HepG2 (cell line): ENCODE data around the gene GABRB3. TPM values are rescaled to one million over a fixed set of nuclear protein-coding genes. Genes with fewer than 3 reads are reported as not detected.

Experiments used
- ATAC-seq: fragments of 200-7000 bp; cut with Tn5 transposase; 3 replicates; pipeline ENCODE4 v1.9.1; 2020; ENCODE audit warnings: mild to moderate bottlenecking, moderate library complexity
- BruUV-seq: library from RNA; stranded (reverse); fragments of 400-500 nt; replicated peaks from 2 replicates; lab custom pipeline; 2021; lab: Mats Ljungman, UMichigan
- CTCF ChIA-PET: fragments of 300-600 bp; formaldehyde crosslinking; extraction: SDS; loops from one replicate; lab custom pipeline; 2021; ENCODE audit warnings: low total read pairs, inconsistent platforms, low intra/inter-chr PET ratio; lab: Yijun Ruan, JAX
- POLR2A ChIA-PET: fragments of 350-600 bp; sonication (Branson Sonifier 250); formaldehyde crosslinking; loops from one replicate; lab custom pipeline; 2020; ENCODE audit warnings: antibody characterized with exemption, inconsistent platforms; lab: Yijun Ruan, JAX
- DNase-seq: peaks from one replicate; pipeline ENCODE4 v3.0.0-alpha.2; 2015; ENCODE audit warnings: low spot score
- FAIRE-seq: peaks from 3 replicates; lab custom pipeline; 2011; peaks lifted over from hg19 to GRCh38; lab: Jason Lieb, UNC
- H2AFZ ChIP-seq: one replicate; pipeline ENCODE4 v1.6.1; 2011; ENCODE audit warnings: low read length, inconsistent platforms
- H3K27ac ChIP-seq: fragments of 300-600 bp; 3 replicates; pipeline ENCODE4 v1.8.0; 2011; ENCODE audit warnings: mixed run types, mild to moderate bottlenecking, mixed read lengths, low read length, inconsistent platforms; ENCODE audit not compliant: insufficient read depth; ENCODE audit errors: extremely low read length
- H3K27me3 ChIP-seq, 2 experiments: fragments of 200-600 bp in 1 of 2; 2 replicates in 1 of 2; 3 replicates in 1 of 2; pipeline versions ENCODE4 v1.6.0 to v1.8.0; 2011; ENCODE audit warnings: low read length in 2 of 2, mild to moderate bottlenecking in 2 of 2, moderate library complexity in 2 of 2, inconsistent platforms in 1 of 2; ENCODE audit not compliant: insufficient read depth in 2 of 2, control insufficient read depth in 1 of 2
- H3K36me3 ChIP-seq, 2 experiments: fragments of 200-600 bp in 1 of 2; replicated peaks in 1 of 2; 2 replicates in 1 of 2; 3 replicates in 1 of 2; pipeline versions ENCODE4 v1.5.1 to v1.8.0; 2011; ENCODE audit warnings: low read length in 2 of 2, inconsistent platforms in 1 of 2; ENCODE audit not compliant: insufficient read depth in 2 of 2, control insufficient read depth in 1 of 2
- H3K4me1 ChIP-seq: 2 replicates; pipeline ENCODE4 v1.5.1; 2012; ENCODE audit warnings: low read length, inconsistent platforms; ENCODE audit not compliant: insufficient read depth
- H3K4me2 ChIP-seq: 2 replicates; pipeline ENCODE4 v1.6.0; 2011; ENCODE audit warnings: low read depth, low read length, inconsistent platforms
- H3K4me3 ChIP-seq, 3 experiments: fragments of 200-600 bp in 1 of 3; sonication (generic), shearing (Covaris generic) in 1 of 3; replicated peaks in 1 of 3; 2 replicates each; pipeline ENCODE4 v1.5.1; 2011 to 2016; ENCODE audit warnings: low read length in 3 of 3, inconsistent platforms in 2 of 3, low read depth in 2 of 3, mild to moderate bottlenecking in 2 of 3, control low read depth in 1 of 3, mixed read lengths in 1 of 3; ENCODE audit not compliant: insufficient read depth in 1 of 3
- H3K79me2 ChIP-seq: one replicate; pipeline ENCODE4 v1.6.1; 2011; ENCODE audit warnings: low read length, inconsistent platforms; ENCODE audit not compliant: insufficient read depth
- H3K9ac ChIP-seq: 2 replicates; pipeline ENCODE4 v1.6.0; 2011; ENCODE audit warnings: mild to moderate bottlenecking, low read depth, low read length, inconsistent platforms; ENCODE audit not compliant: insufficient read depth
- H3K9me3 ChIP-seq: 2 replicates; pipeline ENCODE4 v1.5.1; 2012; ENCODE audit warnings: mild to moderate bottlenecking, low read length
- H4K20me1 ChIP-seq: 2 replicates; pipeline ENCODE4 v1.6.0; 2011; ENCODE audit warnings: inconsistent platforms, mild to moderate bottlenecking, low read length, moderate library complexity; ENCODE audit not compliant: insufficient read depth
- BRCA1 ChIP-seq: sonication (generic); formaldehyde crosslinking; IDR thresholded peaks from 2 replicates; pipeline ENCODE4 v1.4.0; 2020; ENCODE audit warnings: missing genetic modification reagents
- FOSL1 ChIP-seq: sonication (generic); formaldehyde crosslinking; IDR thresholded peaks from 2 replicates; pipeline ENCODE4 v1.9.0; 2021; ENCODE audit warnings: missing genetic modification reagents, borderline replicate concordance
- ZNF232 ChIP-seq: sonication (generic); formaldehyde crosslinking; IDR thresholded peaks from 2 replicates; pipeline ENCODE4 v1.4.0; 2020; ENCODE audit warnings: missing genetic modification reagents, borderline replicate concordance
- ZNF510 ChIP-seq: sonication (generic); formaldehyde crosslinking; IDR thresholded peaks from 2 replicates; pipeline ENCODE4 v1.4.0; 2020; ENCODE audit warnings: low read depth, mild to moderate bottlenecking, missing genetic modification reagents
- ZNF589 ChIP-seq: sonication (generic); formaldehyde crosslinking; conservative IDR thresholded peaks from 2 replicates; pipeline ENCODE4 v1.8.0; 2022; ENCODE audit warnings: mild to moderate bottlenecking, moderate library complexity, missing genetic modification reagents
- ZNF747 ChIP-seq: sonication (generic); formaldehyde crosslinking; IDR thresholded peaks from 2 replicates; pipeline ENCODE4 v1.8.1; 2023; ENCODE audit warnings: missing genetic modification reagents, mild to moderate bottlenecking, borderline replicate concordance
- ZNF75D ChIP-seq: sonication (generic); formaldehyde crosslinking; IDR thresholded peaks from 2 replicates; pipeline ENCODE4 v1.8.1; 2023; ENCODE audit warnings: missing genetic modification reagents, mild to moderate bottlenecking, borderline replicate concordance
- WGBS: methylation state at CpG from one replicate; pipeline ENCODE4 v1.1.6; 2017; ENCODE audit warnings: low lambda C conversion rate; 5-methylcytosine and 5-hydroxymethylcytosine counted together
- in situ Hi-C: cut with HindIII; loops from 2 replicates; pipeline ENCODE4 v1.10.0; 2017; ENCODE audit warnings: low pct_unique_long_range_greater_than_20kb; ENCODE audit not compliant: extremely low pct_ligation_motif_present
- intact Hi-C: fragments of 100-400 bp; cut with micrococcal nuclease; formaldehyde crosslinking; loops from one replicate; pipeline ENCODE4 v1.10.0; 2022; ENCODE audit not compliant: unreplicated experiment
- polyA plus RNA-seq, 8 experiments: library from polyadenylated mRNA; depleted of rRNA in 3 of 8; stranded (reverse) in 7 of 8; unstranded in 1 of 8; fragments of >200 nt; fragmentation: Illumina TruSeq in 4 of 8; extraction: Trizol in 4 of 8; gene quantifications; 2 replicates each; pipeline versions ENCODE4 v1.2.1 to v1.2.3, GENCODE V29; 2011 to 2016; ENCODE audit warnings: low read depth in 4 of 8, missing spikeins in 1 of 8, mixed read lengths in 1 of 8; ENCODE audit not compliant: insufficient read depth in 1 of 8
- total RNA-seq, 5 experiments: library from RNA; depleted of rRNA; stranded (reverse); fragments of >200 nt; fragmentation: Illumina TruSeq; extraction: Trizol; gene quantifications; 2 replicates each; pipeline ENCODE4 v1.2.3, GENCODE V29; 2016; ENCODE audit warnings: low read depth in 1 of 5
- TF ChIP-seq, protein P1 (sequence below): sonication (generic); formaldehyde crosslinking; IDR thresholded peaks from 2 replicates; pipeline ENCODE4 v1.4.0; 2020; ENCODE audit warnings: missing genetic modification reagents
- TF ChIP-seq, protein P2 (sequence below): IDR thresholded peaks from 2 replicates; pipeline ENCODE4 v1.6.1; 2016; ENCODE audit warnings: low read depth

Gene GABRB3
- total and polyA plus RNA-seq, 2 of the 13 experiments (the other 11 are each of a cell fraction or from before 2014, with no cell fraction given): not detected

DNA sequence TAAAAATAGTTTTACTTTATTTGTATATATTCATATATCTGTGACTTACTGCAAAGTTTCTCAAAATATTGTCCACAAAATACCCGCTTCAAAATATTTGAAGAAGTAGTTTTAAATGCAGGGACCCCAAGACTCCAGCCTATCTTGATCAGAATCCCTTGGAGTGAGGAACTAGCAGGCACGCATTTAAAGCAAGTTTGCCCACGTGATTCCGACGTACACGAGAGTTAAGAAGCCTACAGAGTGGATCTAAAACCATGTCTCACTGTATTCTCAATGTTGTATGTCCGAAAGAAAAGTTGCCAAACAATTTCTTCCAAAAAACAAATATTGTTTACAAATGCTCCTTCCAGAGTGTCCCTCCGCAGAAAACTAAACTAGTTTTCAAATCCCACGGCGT lies 1.7 kb downstream of the GABRB3 start:
- Histone ChIP-seq H3K4me2 (no peak overlapping the region), H3K27ac (no peak overlapping the region)
- WGBS: 30% methylated on average over 10 of the region's 10 CpGs

More for the DNA sequence above, 1.7 kb downstream of the GABRB3 start:
- in situ Hi-C loops (no loop called here), intact Hi-C loops (no loop called here)
- Histone ChIP-seq H3K4me3 (no peak overlapping the region), H3K36me3 (no peaks in the 10 kb centered on the region), H3K9ac (no peak overlapping the region), H3K27me3 (peaks cover 0 to 4% of the 10 kb centered on the region in 2 experiments; a peak in 2 of 5 replicates), H3K4me1 (no peaks in the 10 kb centered on the region), H3K9me3 (no peaks in the 10 kb centered on the region), H2AFZ (no peak overlapping the region), H4K20me1 (no peaks in the 10 kb centered on the region), H3K79me2 (no peaks in the 10 kb centered on the region)
- ATAC-seq: no peak
- no peak for FAIRE-seq
- POLR2A ChIA-PET: no interaction called here
- DNase-seq: no peak
- BruUV-seq: no TSS peak
- CTCF ChIA-PET: no interaction called here
- TF ChIP-seq FOSL1 (CRISPR knock-in tag) (no peak), ZNF510 (CRISPR knock-in tag) (no peak), BRCA1 (no peak), ZNF589 (CRISPR knock-in tag) (no peak), ZNF747 (CRISPR knock-in tag) (no peak), ZNF232 (CRISPR knock-in tag) (no peak), ZNF75D (CRISPR knock-in tag) (no peak)
- TF ChIP-seq, protein P1, sequence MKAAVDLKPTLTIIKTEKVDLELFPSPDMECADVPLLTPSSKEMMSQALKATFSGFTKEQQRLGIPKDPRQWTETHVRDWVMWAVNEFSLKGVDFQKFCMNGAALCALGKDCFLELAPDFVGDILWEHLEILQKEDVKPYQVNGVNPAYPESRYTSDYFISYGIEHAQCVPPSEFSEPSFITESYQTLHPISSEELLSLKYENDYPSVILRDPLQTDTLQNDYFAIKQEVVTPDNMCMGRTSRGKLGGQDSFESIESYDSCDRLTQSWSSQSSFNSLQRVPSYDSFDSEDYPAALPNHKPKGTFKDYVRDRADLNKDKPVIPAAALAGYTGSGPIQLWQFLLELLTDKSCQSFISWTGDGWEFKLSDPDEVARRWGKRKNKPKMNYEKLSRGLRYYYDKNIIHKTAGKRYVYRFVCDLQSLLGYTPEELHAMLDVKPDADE (CRISPR knock-in tag): no peak
- TF ChIP-seq, protein P2, sequence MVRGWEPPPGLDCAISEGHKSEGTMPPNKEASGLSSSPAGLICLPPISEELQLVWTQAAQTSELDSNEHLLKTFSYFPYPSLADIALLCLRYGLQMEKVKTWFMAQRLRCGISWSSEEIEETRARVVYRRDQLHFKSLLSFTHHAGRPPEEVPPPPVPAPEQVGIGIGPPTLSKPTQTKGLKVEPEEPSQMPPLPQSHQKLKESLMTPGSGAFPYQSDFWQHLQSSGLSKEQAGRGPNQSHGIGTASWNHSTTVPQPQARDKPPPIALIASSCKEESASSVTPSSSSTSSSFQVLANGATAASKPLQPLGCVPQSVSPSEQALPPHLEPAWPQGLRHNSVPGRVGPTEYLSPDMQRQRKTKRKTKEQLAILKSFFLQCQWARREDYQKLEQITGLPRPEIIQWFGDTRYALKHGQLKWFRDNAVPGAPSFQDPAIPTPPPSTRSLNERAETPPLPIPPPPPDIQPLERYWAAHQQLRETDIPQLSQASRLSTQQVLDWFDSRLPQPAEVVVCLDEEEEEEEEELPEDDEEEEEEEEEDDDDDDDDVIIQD (CRISPR knock-in tag): no peak
